Hepatocyte (in vitro differentiated cells): ENCODE measurements around the gene ALB.

ENCODE experiments used
- EZH2 ChIP-seq: fragments of 200-600 bp; sonication (generic); IDR thresholded peaks from 2 replicates; pipeline ENCODE4 v1.6.1; 2016; ENCODE audit warnings: antibody characterized with exemption, mild to moderate bottlenecking, borderline replicate concordance
- EZH2phosphoT487 ChIP-seq: fragments of 200-600 bp; sonication (generic); IDR thresholded peaks from one replicate; pipeline ENCODE4 v1.6.1; 2018; ENCODE audit warnings: antibody characterized with exemption, mild to moderate bottlenecking, low read depth, moderate library complexity; ENCODE audit not compliant: unreplicated experiment, severe bottlenecking
- TF ChIP-seq, protein P1 (sequence below): fragments of 200-600 bp; sonication (generic); IDR thresholded peaks from 2 replicates; pipeline ENCODE4 v1.5.1; 2016; ENCODE audit warnings: antibody characterized with exemption, mild to moderate bottlenecking; ENCODE audit not compliant: poor library complexity

GRCh38 chr4:73443224-73443623 lies 39.1 kb downstream of the ALB start:
- TF ChIP-seq, protein P1, sequence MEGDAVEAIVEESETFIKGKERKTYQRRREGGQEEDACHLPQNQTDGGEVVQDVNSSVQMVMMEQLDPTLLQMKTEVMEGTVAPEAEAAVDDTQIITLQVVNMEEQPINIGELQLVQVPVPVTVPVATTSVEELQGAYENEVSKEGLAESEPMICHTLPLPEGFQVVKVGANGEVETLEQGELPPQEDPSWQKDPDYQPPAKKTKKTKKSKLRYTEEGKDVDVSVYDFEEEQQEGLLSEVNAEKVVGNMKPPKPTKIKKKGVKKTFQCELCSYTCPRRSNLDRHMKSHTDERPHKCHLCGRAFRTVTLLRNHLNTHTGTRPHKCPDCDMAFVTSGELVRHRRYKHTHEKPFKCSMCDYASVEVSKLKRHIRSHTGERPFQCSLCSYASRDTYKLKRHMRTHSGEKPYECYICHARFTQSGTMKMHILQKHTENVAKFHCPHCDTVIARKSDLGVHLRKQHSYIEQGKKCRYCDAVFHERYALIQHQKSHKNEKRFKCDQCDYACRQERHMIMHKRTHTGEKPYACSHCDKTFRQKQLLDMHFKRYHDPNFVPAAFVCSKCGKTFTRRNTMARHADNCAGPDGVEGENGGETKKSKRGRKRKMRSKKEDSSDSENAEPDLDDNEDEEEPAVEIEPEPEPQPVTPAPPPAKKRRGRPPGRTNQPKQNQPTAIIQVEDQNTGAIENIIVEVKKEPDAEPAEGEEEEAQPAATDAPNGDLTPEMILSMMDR, result no peak
- TF ChIP-seq EZH2phosphoT487 (no peak), EZH2 (no peak)
